IPS-15b (cell line): Measurements from ENCODE around the gene PCF11.
A peak's percentile ranks its signal among the peaks of the same experiment; 100 is the strongest.

ENCODE experiments used
- H3K27me3 ChIP-seq: one replicate; pipeline ENCODE4 v1.6.1; 2013; ENCODE audit warnings: low read length; ENCODE audit not compliant: control insufficient read depth, insufficient read depth
- H3K36me3 ChIP-seq: one replicate; pipeline ENCODE4 v1.6.1; 2013; ENCODE audit warnings: low read length; ENCODE audit not compliant: control insufficient read depth, insufficient read depth
- H3K4me1 ChIP-seq: one replicate; pipeline ENCODE4 v1.6.1; 2013; ENCODE audit warnings: mild to moderate bottlenecking, low read length; ENCODE audit not compliant: control insufficient read depth, insufficient read depth
- H3K4me3 ChIP-seq: one replicate; pipeline ENCODE4 v1.5.1; 2013; ENCODE audit warnings: low read depth, low read length
- H3K9ac ChIP-seq: one replicate; pipeline ENCODE4 v1.6.1; 2013; ENCODE audit warnings: low read depth, mild to moderate bottlenecking, low read length
- H3K9me3 ChIP-seq: one replicate; pipeline ENCODE4 v1.6.1; 2013; ENCODE audit warnings: mild to moderate bottlenecking, low read length; ENCODE audit not compliant: control insufficient read depth, insufficient read depth

Gene PCF11

DNA sequence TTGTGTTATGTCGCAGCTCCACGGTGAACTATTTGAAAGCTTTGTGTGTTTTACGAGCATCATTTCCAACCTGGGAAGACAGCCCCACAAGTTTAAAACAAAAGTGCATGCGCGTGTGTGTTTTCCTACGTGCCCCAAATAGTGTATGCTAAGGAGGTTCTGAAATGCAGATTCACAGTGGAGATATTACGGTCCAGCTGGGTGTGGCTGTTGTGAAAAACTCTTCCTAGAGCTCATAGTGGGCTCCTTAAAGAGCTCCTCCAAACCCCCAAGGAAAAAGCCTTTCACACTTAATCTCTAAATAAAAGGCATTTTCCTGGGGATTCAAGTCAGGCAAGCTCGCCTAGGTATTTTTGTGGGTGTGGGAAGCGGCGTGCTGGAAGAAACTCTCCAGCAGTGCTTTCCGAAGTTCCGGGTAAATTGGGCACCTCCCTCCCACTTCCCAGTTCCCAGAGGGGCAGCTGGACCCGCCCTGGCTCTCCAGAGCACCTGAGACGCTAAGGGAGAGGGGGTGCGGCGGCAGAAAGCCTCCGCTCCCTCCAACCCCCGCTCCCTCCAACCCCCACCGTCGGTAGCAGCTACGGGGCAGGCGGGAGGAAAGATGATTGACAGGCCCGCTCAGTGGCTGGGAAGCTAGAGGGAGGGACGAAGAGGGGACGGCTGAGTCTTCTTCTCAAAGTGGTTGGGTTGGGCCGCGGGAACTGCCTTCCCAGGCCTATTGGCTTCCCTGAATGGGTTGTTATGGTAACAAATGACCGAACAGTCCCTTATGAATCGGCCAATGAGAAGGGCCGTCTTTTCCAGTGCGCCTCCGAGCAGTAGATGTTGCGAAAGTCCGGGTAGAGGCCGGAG is 561 bp upstream of the PCF11 start:
- Histone ChIP-seq H3K9me3 (no peaks in the 10 kb centered on the region), H3K4me3 (peak overlapping the region; percentile 59), H3K9ac (peak overlapping the region; percentile 61), H3K36me3 (no peaks in the 10 kb centered on the region), H3K27me3 (no peaks in the 10 kb centered on the region), H3K4me1 (peaks cover 5% of the 10 kb centered on the region)

DNA sequence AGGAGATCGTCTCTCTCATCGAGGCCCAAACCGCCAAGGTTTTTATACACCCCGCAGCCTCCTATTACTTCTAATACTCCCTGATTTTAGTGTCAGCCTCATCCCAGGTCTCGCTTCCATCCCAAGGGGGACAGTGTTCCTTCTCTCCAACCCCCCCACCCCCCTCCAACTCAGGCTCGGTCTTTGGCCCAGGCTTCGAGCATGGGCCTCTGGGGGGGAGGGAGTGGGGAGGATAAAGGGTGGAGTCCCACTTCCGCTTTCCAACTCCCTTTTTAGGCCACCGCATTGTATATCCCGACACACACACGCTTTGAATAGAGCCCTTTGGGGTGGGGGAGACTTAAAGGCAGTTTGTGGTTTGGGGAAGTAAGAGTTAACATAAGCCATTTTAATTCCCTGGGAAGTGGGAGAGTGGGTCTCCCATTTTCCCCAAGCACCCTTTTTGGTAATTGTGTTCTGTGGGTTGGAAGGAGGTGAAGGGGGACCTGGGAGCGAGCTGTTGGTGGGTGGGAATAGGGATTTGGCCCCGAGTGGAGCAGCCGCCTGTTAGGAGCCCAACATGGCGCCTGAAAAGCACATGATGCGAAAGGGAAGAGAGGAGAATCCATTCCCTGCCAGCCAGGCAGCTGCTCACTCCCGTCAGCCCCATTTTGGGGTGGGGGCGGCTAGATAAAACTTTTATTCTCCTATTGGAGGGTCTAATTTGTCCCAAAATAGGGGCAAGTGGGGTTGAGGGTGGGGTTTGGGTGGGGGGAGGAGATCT is 844 bp downstream of the PCF11 start:
- Histone ChIP-seq H3K9ac (peak overlapping the region; percentile 98), H3K36me3 (no peaks in the 10 kb centered on the region), H3K27me3 (no peaks in the 10 kb centered on the region), H3K9me3 (no peaks in the 10 kb centered on the region), H3K4me3 (peak overlapping the region; percentile 98), H3K4me1 (peaks cover 8% of the 10 kb centered on the region)

DNA sequence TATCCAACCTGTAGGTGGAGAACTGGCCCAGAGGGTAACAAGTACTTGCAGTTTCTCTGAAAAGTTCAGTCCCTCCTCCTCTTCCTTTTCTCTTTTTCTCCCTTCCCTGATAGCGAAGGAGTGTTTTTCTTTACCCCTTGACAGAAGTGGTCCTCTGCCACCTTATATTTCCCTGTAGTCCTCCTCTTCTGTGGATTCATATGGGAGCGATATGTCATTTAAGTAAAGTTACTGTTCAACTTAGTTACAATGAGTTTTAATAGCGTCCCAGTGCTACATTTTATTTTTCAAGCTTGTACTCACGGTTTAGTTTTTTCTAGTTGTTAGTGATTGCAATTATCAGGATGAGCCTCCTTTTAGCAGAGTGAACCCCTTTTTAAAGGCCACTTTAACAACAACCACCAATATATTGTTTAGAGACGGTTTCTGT is 1.4 kb downstream of the PCF11 start:
- Histone ChIP-seq H3K9ac (peak overlapping the region; percentile 98), H3K4me1 (peaks cover 8% of the 10 kb centered on the region), H3K9me3 (no peaks in the 10 kb centered on the region), H3K36me3 (no peaks in the 10 kb centered on the region), H3K27me3 (no peaks in the 10 kb centered on the region), H3K4me3 (peak overlapping the region; percentile 98)

DNA sequence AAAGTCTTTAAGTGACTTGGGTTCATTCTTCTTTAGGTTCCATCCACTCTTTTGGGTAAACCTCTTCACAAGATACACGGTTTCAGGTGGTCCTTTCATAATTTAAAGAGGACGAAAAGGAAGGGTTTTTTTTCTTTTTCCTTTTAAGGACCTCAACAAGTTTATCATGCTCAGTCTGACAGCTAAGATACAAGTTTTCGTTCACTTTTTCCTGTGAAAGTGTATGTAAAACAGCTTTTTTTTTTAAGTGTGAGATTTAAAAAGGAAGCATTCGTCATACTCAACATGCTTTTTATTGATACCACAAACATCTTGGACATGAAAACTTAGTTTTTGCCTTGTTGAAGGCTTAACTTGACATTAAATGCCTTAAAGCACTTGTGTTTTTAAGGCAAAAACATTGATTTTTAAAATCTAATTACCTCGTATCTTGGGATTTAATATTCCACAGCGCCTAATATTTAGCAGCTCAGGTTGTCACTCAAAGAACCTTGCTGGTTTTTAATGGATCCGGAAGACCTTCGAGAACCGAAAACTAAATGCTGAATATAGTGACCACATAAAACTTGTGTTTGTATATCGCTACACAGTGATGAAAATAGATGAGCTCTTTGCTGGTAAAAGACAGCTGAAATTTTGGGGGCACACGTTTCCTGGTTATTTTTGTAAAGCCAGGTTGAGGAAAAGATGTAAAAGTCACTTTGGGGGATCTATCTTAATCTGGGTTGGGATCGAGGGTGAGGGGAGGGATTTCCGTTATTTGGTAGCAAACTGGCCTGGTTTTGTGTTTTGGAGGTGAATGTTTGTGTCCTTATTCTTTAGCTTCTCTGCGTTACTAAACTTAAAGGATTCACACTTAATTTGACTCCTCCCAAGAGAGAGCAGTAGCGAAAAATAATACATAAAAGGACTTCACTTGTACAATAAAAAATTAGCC is 2.3 kb downstream of the PCF11 start:
- peaks cover 8% of the 10 kb centered on the region for H3K4me1 ChIP-seq
- H3K9ac ChIP-seq = no peak overlapping the region
- H3K27me3 ChIP-seq = no peaks in the 10 kb centered on the region
- no peaks in the 10 kb centered on the region for H3K36me3 ChIP-seq
- H3K9me3 ChIP-seq = no peaks in the 10 kb centered on the region
- peak overlapping the region; percentile 98 for H3K4me3 ChIP-seq

DNA sequence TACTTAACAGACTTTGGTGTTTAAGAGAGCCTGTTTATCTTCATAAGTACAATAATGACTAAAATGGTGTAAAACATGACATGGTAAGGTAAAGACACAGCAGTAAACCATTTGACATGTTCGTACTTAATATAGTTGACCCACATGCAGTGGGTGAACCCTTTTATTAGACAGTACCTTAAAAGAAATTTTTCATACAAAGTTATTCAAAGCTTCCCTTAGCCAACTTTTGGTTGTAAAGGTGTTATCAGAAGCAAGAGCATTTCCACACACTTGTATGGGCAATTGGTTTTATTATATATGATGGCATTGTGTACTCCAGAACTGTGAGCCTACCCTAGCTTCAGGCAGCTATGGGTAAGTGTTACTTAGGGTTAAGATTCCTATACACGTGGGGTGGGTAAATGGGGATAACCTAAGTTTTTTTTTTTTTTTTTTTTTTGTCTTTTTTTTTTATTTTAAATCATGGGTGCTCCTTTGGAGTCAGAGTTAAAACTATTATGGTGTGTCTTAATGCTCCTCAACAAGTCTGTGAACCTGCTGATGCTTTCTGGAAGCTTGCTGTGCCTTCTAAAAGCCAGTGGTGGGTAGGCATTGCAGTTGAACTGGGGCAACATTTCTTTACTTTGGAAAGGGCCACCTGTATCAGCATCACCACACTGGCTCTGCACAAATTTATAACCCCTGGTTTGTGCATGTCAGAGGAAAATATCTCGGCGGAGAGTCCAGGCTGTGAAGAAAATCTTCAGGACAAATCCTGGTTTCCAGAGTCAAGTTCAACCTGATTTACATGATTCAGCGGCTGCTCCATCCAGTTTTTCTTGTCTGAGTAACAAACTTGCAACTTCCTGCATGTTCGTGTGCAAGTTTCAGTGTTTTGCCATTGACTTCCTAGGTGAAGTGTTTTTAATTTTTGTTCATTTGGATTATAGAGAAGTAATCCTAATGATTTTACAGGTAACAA is 3.3 kb downstream of the PCF11 start:
- H3K4me1 ChIP-seq = peaks cover 8% of the 10 kb centered on the region
- no peaks in the 10 kb centered on the region for H3K27me3 ChIP-seq
- peak overlapping the region; percentile 98 for H3K4me3 ChIP-seq
- no peak overlapping the region for H3K9ac ChIP-seq
- no peaks in the 10 kb centered on the region for H3K9me3 ChIP-seq
- H3K36me3 ChIP-seq = no peaks in the 10 kb centered on the region

DNA sequence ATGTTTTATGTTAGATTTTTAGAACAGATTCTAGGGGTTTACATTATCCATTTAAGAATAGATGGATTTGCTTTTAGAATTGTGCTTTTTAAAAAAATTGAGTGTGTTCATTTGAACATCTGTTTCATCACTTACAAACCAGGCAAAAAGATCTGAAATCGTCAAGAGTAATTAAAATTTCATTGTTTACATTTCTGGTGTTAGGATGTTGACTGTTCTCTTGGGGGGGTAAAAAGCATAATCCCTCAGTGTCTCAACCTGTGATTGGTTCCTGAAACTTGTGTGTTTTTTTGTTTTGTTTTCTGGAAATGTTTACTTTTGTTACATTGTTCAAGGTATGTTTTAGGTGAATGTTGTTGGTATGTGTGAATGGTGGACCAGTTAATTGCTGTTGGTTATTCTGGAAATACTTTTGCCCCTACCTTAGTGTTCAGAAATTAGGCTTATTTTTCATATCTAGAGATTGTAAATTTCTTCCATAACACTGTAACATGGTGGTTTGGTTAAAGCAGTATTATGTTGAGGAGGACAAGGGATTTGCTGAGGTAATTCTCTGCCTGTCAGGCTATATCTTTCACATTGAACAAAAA is 4.8 kb downstream of the PCF11 start:
- peaks cover 2% of the 10 kb centered on the region for H3K36me3 ChIP-seq
- H3K9me3 ChIP-seq = no peaks in the 10 kb centered on the region
- H3K27me3 ChIP-seq = no peaks in the 10 kb centered on the region
- peaks cover 8% of the 10 kb centered on the region for H3K4me1 ChIP-seq
- H3K9ac ChIP-seq = no peak overlapping the region
- no peak overlapping the region for H3K4me3 ChIP-seq

DNA sequence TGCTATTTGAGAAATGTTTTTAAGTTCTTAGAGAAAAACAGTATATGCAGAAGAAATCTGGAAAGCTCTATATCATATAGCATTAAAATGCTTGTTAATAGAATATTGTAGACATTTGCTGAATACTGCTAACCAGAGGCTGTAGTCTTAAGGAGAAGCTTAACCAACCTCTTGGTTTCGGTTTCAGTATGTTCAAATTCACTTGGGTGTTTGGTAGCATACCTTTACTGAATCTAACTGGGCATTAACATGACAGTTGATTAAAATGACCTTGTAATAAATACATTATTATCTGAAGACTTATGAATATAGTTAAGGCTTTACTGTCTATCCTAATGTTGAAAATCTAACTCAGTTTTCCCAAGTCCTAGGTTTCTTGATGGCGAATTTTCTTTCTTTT is 5.4 kb downstream of the PCF11 start:
- no peaks in the 10 kb centered on the region for H3K27me3 ChIP-seq
- H3K9me3 ChIP-seq = no peaks in the 10 kb centered on the region
- H3K4me1 ChIP-seq = peaks cover 8% of the 10 kb centered on the region
- peaks cover 3% of the 10 kb centered on the region for H3K36me3 ChIP-seq
- H3K9ac ChIP-seq = no peak overlapping the region
- H3K4me3 ChIP-seq = no peak overlapping the region

DNA sequence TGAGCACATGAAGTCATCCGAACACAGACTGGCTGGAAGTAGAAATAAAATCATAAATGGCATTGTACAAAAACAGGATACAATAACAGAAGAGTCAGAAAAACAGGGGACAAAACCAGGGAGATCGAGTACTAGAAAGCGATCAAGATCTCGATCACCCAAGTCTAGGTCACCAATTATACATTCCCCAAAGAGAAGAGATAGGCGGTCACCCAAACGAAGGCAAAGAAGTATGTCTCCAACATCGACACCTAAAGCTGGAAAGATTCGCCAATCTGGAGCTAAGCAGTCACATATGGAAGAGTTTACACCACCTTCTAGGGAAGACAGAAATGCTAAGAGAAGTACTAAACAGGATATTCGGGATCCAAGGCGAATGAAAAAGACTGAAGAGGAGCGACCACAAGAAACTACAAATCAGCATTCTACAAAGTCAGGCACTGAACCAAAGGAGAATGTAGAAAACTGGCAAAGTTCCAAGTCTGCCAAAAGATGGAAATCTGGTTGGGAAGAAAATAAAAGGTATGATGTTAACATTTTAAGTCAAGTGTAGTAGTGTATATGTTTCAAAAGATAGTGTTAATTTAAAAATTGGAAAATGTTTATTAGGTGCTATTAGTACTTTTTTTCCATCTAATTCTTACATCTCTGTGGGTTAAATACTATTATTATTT is 9.4 kb downstream of the PCF11 start:
- Histone ChIP-seq H3K4me3 (no peak overlapping the region), H3K36me3 (peaks cover 28% of the 10 kb centered on the region), H3K9me3 (no peaks in the 10 kb centered on the region), H3K4me1 (peaks cover 3% of the 10 kb centered on the region), H3K27me3 (no peaks in the 10 kb centered on the region), H3K9ac (no peak overlapping the region)

DNA sequence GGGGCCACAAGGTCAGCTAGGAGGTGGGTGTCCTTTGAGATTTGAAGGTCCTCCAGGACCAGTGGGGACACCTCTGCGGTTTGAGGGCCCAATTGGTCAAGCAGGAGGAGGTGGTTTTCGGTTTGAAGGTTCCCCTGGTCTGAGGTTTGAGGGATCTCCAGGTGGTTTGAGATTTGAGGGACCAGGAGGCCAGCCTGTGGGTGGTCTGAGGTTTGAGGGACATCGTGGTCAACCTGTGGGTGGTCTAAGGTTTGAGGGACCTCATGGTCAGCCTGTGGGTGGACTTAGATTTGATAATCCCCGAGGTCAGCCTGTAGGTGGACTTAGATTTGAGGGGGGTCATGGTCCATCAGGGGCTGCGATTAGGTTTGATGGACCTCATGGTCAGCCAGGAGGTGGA is 11.8 kb downstream of the PCF11 start:
- Histone ChIP-seq H3K4me1 (no peaks in the 10 kb centered on the region), H3K9ac (no peak overlapping the region), H3K4me3 (no peak overlapping the region), H3K9me3 (no peaks in the 10 kb centered on the region), H3K27me3 (no peaks in the 10 kb centered on the region), H3K36me3 (peaks cover 29% of the 10 kb centered on the region)

DNA sequence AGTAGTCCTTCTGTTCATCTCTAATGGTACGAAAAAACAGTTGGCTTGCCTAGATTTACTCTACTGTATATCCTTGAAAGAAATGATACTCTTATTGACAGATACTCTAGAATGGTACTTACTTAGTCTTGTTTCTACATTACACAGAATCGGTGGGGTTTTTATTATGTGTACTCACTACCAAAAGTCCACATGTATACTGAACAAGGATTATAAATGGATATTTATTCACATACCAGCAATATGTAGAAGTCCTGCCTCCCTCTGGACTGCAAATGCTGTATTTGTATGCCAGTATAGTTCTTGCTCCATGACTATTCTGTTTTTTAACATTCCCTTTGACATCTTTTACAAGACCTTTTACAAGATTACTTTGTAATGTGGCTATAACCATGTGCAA is 13.9 kb downstream of the PCF11 start:
- no peaks in the 10 kb centered on the region for H3K27me3 ChIP-seq
- H3K4me1 ChIP-seq = no peaks in the 10 kb centered on the region
- H3K36me3 ChIP-seq = peaks cover 29% of the 10 kb centered on the region
- no peaks in the 10 kb centered on the region for H3K9me3 ChIP-seq
- peak overlapping the region; percentile 20 for H3K4me3 ChIP-seq
- no peak overlapping the region for H3K9ac ChIP-seq
